CD4-positive, alpha-beta T cell (primary cell): ENCODE results near the gene MAPK14. TPM values are rescaled to one million over a fixed set of nuclear protein-coding genes. Genes with fewer than 3 reads are reported as not detected.

Source experiments
- ATAC-seq: fragments of 200-7000 bp; cut with Tn5 transposase; one replicate; pipeline ENCODE4 v1.10.0; 2022; ENCODE audit warnings: mild to moderate bottlenecking; ENCODE audit not compliant: poor library complexity
- CTCF ChIA-PET: fragments of 350-600 bp; sonication (Branson Sonifier 250); formaldehyde crosslinking; loops from one replicate; lab custom pipeline; 2021; ENCODE audit warnings: antibody characterized with exemption, inconsistent platforms; lab: Charles Lee
- POLR2A ChIA-PET: fragments of 350-600 bp; sonication (Branson Sonifier 250); formaldehyde crosslinking; loops from one replicate; lab custom pipeline; 2021; ENCODE audit warnings: antibody characterized with exemption, inconsistent platforms; lab: Charles Lee
- DNase-seq, 14 experiments: peaks; one replicate each; pipeline ENCODE4 v3.0.0-alpha.2; 2013 to 2020; ENCODE audit warnings: mixed read lengths in 2 of 14
- H3K27ac ChIP-seq, 2 donors: one replicate each; pipeline versions ENCODE4 v1.5.1 to v1.7.0; 2013; ENCODE audit warnings: low read length in 2 of 2, low read depth in 1 of 2, mild to moderate bottlenecking in 1 of 2
- H3K27me3 ChIP-seq, 2 experiments: 1 replicate in 1 of 2; 2 replicates in 1 of 2; pipeline versions ENCODE4 v1.6.1 to v1.7.0; 2013; ENCODE audit warnings: low read length in 2 of 2, control low read depth in 1 of 2, mild to moderate bottlenecking in 1 of 2, moderate library complexity in 1 of 2; ENCODE audit not compliant: insufficient read depth in 2 of 2, control insufficient read depth in 1 of 2
- H3K36me3 ChIP-seq: one replicate; pipeline ENCODE4 v1.6.1; 2013; ENCODE audit warnings: low read length, control low read depth; ENCODE audit not compliant: insufficient read depth
- H3K4me1 ChIP-seq: one replicate; pipeline ENCODE4 v1.6.1; 2013; ENCODE audit warnings: low read length, control low read depth; ENCODE audit not compliant: insufficient read depth
- H3K4me3 ChIP-seq: one replicate; pipeline ENCODE4 v1.5.1; 2013; ENCODE audit warnings: mild to moderate bottlenecking, low read length, moderate library complexity
- H3K9me3 ChIP-seq, 2 experiments: 1 replicate in 1 of 2; 2 replicates in 1 of 2; pipeline versions ENCODE4 v1.6.1 to v1.7.0; 2013; ENCODE audit warnings: low read length in 2 of 2, mild to moderate bottlenecking in 2 of 2, control low read depth in 1 of 2, moderate library complexity in 1 of 2; ENCODE audit not compliant: control insufficient read depth in 1 of 2, insufficient read depth in 1 of 2
- H3K27ac Mint-ChIP-seq: one replicate; pipeline ENCODE4 v1.8.0; 2020; ENCODE audit warnings: mixed read lengths
- H3K27me3 Mint-ChIP-seq: one replicate; pipeline ENCODE4 v1.8.0; 2021; ENCODE audit warnings: mixed read lengths
- H3K36me3 Mint-ChIP-seq: one replicate; pipeline ENCODE4 v1.8.0; 2021; ENCODE audit warnings: low read depth, mixed read lengths
- H3K4me1 Mint-ChIP-seq: one replicate; pipeline ENCODE4 v1.8.0; 2021; ENCODE audit warnings: low read depth, mixed read lengths
- H3K4me3 Mint-ChIP-seq: one replicate; pipeline ENCODE4 v1.8.0; 2020; ENCODE audit warnings: mild to moderate bottlenecking, mixed read lengths
- H3K9me3 Mint-ChIP-seq: one replicate; pipeline ENCODE4 v1.8.0; 2020; ENCODE audit warnings: mixed read lengths
- intact Hi-C, 2 experiments: fragments of 100-400 bp; cut with DNase I in 1 of 2; cut with micrococcal nuclease in 1 of 2; formaldehyde crosslinking; loops; one replicate each; pipeline versions ENCODE4 v1.15.1 to v1.9.0; 2023 to 2025; cut with DNase I, micrococcal nuclease
- total RNA-seq, 174 experiments: library from RNA in 2 of 174; stranded (reverse) in 2 of 174; gene quantifications; one replicate each; pipeline ENCODE4 v1.2.3 and lab custom pipeline; 2021 to 2026
- TF ChIP-seq, protein P1 (sequence below): fragments of 200-600 bp; IDR thresholded peaks from one replicate; pipeline ENCODE4 v1.8.0; 2022; ENCODE audit warnings: antibody characterized with exemption, mild to moderate bottlenecking

MAPK14 gene
- total RNA-seq, 2 experiments from 2014 or later: 42.6 to 42.8 TPM

DNA sequence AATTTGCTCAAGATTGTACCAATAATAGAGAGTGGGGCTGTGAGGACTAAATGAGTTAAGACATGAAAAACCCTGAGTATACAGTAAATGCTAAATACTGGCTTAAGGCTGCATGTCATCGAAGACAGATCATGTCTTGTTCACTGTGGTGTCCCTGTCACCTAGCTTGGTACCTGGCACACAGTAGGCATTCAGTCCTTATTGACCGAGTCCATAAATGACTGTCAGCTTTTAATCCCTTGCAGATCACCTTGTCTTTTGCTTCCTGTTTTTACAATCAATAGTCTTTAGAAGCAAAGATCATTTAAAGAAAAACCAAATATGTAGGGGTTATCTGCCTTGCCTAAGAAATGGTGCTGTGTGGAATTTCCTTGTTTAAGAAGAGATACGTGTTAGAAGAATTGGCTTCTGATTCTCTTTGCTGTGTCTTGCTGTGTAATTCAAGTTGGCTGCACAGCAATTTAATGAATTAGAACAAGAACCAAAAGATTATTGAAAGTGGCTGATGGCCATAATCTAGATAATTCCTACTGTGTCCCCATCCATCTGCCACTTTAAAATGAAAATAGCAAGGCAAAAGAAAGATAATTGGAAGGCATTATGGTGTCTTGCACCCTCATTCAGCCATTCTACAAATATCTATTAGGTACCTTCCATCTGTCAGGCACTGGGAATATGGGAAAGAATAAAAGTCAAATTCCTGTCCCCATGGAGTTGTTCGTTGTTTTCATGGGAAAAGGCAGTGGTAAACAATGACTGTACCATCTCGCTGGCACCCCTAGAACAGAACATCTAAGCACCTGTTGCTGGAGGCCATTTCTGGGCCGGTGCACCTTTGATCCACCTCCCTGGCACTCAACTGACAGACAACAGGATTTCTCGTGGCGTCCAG lies 90.3 kb downstream of the MAPK14 start:
- intact Hi-C loops: no loop called here
- TF ChIP-seq, protein P1, sequence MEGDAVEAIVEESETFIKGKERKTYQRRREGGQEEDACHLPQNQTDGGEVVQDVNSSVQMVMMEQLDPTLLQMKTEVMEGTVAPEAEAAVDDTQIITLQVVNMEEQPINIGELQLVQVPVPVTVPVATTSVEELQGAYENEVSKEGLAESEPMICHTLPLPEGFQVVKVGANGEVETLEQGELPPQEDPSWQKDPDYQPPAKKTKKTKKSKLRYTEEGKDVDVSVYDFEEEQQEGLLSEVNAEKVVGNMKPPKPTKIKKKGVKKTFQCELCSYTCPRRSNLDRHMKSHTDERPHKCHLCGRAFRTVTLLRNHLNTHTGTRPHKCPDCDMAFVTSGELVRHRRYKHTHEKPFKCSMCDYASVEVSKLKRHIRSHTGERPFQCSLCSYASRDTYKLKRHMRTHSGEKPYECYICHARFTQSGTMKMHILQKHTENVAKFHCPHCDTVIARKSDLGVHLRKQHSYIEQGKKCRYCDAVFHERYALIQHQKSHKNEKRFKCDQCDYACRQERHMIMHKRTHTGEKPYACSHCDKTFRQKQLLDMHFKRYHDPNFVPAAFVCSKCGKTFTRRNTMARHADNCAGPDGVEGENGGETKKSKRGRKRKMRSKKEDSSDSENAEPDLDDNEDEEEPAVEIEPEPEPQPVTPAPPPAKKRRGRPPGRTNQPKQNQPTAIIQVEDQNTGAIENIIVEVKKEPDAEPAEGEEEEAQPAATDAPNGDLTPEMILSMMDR: no peak

DNA sequence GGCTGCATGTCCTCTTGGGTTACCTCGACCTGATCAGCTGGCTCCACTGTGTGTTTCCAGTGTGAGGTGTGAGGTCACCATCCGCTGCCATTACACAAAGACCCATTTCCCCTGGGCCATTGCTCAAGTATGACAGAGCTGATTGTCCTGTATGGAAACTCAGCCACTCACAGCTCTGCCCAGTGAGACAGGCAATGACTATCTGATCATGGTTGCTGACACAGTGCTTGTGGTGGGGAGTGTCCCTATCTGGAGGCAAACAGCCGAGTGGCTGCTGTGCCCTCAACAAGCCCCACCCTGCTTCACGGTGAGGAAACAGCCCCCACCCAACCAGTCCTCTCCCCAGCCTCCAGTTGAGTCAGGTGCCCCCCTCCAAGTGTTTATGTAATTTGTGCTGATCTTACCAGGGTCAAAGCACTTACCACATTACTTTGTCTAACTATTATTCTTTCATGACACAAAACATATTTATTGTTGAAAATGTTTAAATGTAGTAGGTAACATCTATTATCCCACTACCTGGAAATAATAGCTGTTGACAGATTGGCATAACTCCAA lies 91.0 kb downstream of the MAPK14 start:
- ChIA-PET CTCF (interaction anchor here (0.9 to 1.3 kb wide), 4 partner anchors 10 to 91 kb away, joined by 3 to 6 read pairs (median 4); partner anchors contain the start of gene MAPK14), POLR2A (interaction anchor here (0.9 to 1.8 kb wide), 5 partner anchors 9 to 17 kb away, joined by 3 to 7 read pairs (median 5); no protein-coding TSS in a partner anchor)
- Histone ChIP-seq H3K4me1 (peaks cover 97% of the 10 kb centered on the region), H3K4me3 (no peak overlapping the region), H3K9me3 (no peaks in the 10 kb centered on the region), H3K27me3 (no peaks in the 10 kb centered on the region), H3K27ac (peak overlapping the region; percentile 51 to 57), H3K36me3 (no peaks in the 10 kb centered on the region)
- DNase-seq: peak in 13 of 14 experiments; percentile 40 to 90 (median 66)
- H3K36me3 Mint-ChIP-seq: no peaks in the 10 kb centered on the region
- peak; percentile 61 for ATAC-seq
- TF ChIP-seq, protein P1: no peak
- H3K27me3 Mint-ChIP-seq: no peaks in the 10 kb centered on the region
- peaks cover 97% of the 10 kb centered on the region for H3K4me1 Mint-ChIP-seq
- intact Hi-C loops: no loop called here
- H3K27ac Mint-ChIP-seq: peak overlapping the region; percentile 97
- no peaks in the 10 kb centered on the region for H3K9me3 Mint-ChIP-seq
- H3K4me3 Mint-ChIP-seq: peak overlapping the region; percentile 36

More for the DNA sequence above, 90.3 kb downstream of the MAPK14 start:
- Mint-ChIP-seq H3K36me3 (no peaks in the 10 kb centered on the region), H3K9me3 (no peaks in the 10 kb centered on the region), H3K27me3 (no peaks in the 10 kb centered on the region), H3K4me3 (peak overlapping the region; percentile 36), H3K27ac (peak overlapping the region; percentile 97), H3K4me1 (peaks cover 97% of the 10 kb centered on the region)
- H3K36me3 ChIP-seq: no peaks in the 10 kb centered on the region
- no peaks in the 10 kb centered on the region for H3K9me3 ChIP-seq
- H3K27me3 ChIP-seq: no peaks in the 10 kb centered on the region
- H3K4me1 ChIP-seq: peaks cover 97% of the 10 kb centered on the region
- ATAC-seq (no peak), DNase-seq (no peak)
- POLR2A ChIA-PET: interaction anchor here (1.1 to 1.8 kb wide), 3 partner anchors 9 to 17 kb away, joined by 3 to 7 read pairs (median 4); no protein-coding TSS in a partner anchor
- CTCF ChIA-PET: interaction anchor here (0.9 to 1.3 kb wide), 2 partner anchors 23 to 90 kb away, joined by 3 to 5 read pairs; partner anchors contain the start of gene MAPK14
- no peak overlapping the region for H3K4me3 ChIP-seq
- peak overlapping the region in 1 of 2 donors; percentile 57 for H3K27ac ChIP-seq

DNA sequence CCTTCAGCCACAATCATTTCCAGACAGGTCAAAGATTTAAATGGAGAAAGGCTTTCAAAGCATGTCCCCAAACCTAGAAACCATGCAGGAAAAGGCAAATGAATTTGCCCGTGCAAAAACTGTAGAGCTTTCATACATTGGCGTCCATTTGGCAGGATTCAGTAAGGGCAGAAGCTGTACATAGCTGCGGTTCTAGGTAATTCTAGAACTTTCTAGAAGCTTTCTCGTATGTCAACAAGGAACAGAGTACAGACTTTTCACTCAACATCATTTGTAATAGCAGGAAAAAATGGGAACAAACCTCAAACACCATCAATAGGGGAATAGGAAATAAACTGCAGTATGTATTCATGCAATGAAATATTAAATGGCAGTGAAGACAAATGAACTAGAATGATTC lies 91.6 kb downstream of the MAPK14 start:
- CTCF ChIA-PET: interaction anchor here (0.6 to 1.3 kb wide), 5 partner anchors 10 to 91 kb away, joined by 3 to 6 read pairs (median 3); partner anchors contain the start of gene MAPK14
- Mint-ChIP-seq H3K27me3 (no peaks in the 10 kb centered on the region), H3K36me3 (no peaks in the 10 kb centered on the region), H3K27ac (peak overlapping the region; percentile 97), H3K4me1 (peaks cover 97% of the 10 kb centered on the region), H3K9me3 (no peaks in the 10 kb centered on the region), H3K4me3 (peak overlapping the region; percentile 36)
- intact Hi-C loops: no loop called here
- POLR2A ChIA-PET: interaction anchor here (0.9 to 1.6 kb wide), 4 partner anchors 10 to 18 kb away, joined by 3 to 6 read pairs (median 4); no protein-coding TSS in a partner anchor
- DNase-seq (no peak), ATAC-seq (no peak)
- H3K9me3 ChIP-seq: no peaks in the 10 kb centered on the region
- H3K36me3 ChIP-seq: no peaks in the 10 kb centered on the region
- H3K4me1 ChIP-seq: peaks cover 96% of the 10 kb centered on the region
- TF ChIP-seq, protein P1: no peak
- no peak overlapping the region for H3K4me3 ChIP-seq
- no peaks in the 10 kb centered on the region for H3K27me3 ChIP-seq
- H3K27ac ChIP-seq: peak overlapping the region; percentile 41 to 51
